Epithelial cell of esophagus (primary cell): ENCODE measurements around the gene CHAT.

Experiments
- DNase-seq: peaks from one replicate; pipeline ENCODE4 v3.0.0; 2010; ENCODE audit warnings: low read depth
- H3K4me3 ChIP-seq: 2 replicates; pipeline ENCODE4 v1.5.1; 2011; ENCODE audit warnings: mild to moderate bottlenecking, low read length, control low read depth
- CTCF ChIP-seq: IDR thresholded peaks from 2 replicates; pipeline ENCODE4 v1.5.1; 2011; ENCODE audit warnings: low read depth, mild to moderate bottlenecking, low read length, control low read depth, inconsistent platforms; ENCODE audit not compliant: insufficient read depth; ENCODE audit errors: missing control alignments

CHAT gene

GRCh38 chr10:49694466-49694865, 80.6 kb downstream of the CHAT start:
- no peak for TF ChIP-seq CTCF
- no peak for DNase-seq

GRCh38 chr10:49696311-49696710, 82.5 kb downstream of the CHAT start:
- DNase-seq = no peak
- H3K4me3 ChIP-seq = no peak overlapping the region
- TF ChIP-seq CTCF = no peak

More at GRCh38 chr10:49694466-49694865, 80.6 kb downstream of the CHAT start:
- H3K4me3 ChIP-seq = no peak overlapping the region

- no peak overlapping the region for H3K4me3 ChIP-seq
- TF ChIP-seq CTCF = no peak
- no peak for DNase-seq
These were observed 84.8 kb downstream of the CHAT start for GRCh38 chr10:49698679-49699078.

- TF ChIP-seq CTCF = no peak
- no peak overlapping the region for H3K4me3 ChIP-seq
- DNase-seq = no peak
These were observed 86.4 kb downstream of the CHAT start for GRCh38 chr10:49700211-49700610.

GRCh38 chr10:49700997-49701396, 87.2 kb downstream of the CHAT start:
- H3K4me3 ChIP-seq = no peak overlapping the region
- DNase-seq = no peak
- TF ChIP-seq CTCF = no peak

GRCh38 chr10:49707585-49707984, 93.7 kb downstream of the CHAT start:
- no peak for DNase-seq
- no peak for TF ChIP-seq CTCF
- H3K4me3 ChIP-seq = no peak overlapping the region

- DNase-seq = no peak
- no peak for TF ChIP-seq CTCF
- H3K4me3 ChIP-seq = no peak overlapping the region
These were observed 96.1 kb downstream of the CHAT start for GRCh38 chr10:49709934-49710333.
